AG09319 (cell line): ENCODE measurements around the gene FPR2.

ENCODE experiments used
- DNase-seq: peaks from one replicate; pipeline ENCODE4 v3.0.0-alpha.2; 2010; ENCODE audit warnings: low read depth; ENCODE audit errors: extremely low read depth
- CTCF ChIP-seq: IDR thresholded peaks from 2 replicates; pipeline ENCODE4 v1.5.1; 2011; ENCODE audit warnings: low read depth, mild to moderate bottlenecking, inconsistent platforms, low read length, moderate library complexity

Gene FPR2

GRCh38 chr19:51740356-51740755 lies 20.6 kb upstream of the FPR2 start:
- DNase-seq, result no peak
- no peak for TF ChIP-seq CTCF

DNA sequence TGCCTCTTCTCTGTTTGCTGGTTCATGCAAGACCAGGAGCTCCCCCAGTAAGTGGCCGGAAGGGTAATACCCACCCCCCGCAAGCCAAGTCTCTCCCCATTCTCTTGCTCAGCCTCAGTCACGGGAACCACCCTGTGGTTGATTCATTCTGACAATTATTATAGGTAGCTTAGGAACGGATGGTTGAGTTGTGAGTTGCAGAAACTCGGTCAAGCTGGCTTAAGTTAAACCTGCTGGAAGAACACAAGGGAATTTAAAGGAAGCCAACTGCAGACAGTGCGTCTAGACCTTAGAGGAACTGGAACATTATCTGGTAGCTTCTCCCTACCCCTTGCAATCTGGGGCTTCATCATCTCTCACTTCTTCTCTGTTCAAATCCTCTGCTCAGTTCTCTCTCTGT lies 18.2 kb upstream of the FPR2 start:
- no peak for DNase-seq
- no peak for TF ChIP-seq CTCF

DNA sequence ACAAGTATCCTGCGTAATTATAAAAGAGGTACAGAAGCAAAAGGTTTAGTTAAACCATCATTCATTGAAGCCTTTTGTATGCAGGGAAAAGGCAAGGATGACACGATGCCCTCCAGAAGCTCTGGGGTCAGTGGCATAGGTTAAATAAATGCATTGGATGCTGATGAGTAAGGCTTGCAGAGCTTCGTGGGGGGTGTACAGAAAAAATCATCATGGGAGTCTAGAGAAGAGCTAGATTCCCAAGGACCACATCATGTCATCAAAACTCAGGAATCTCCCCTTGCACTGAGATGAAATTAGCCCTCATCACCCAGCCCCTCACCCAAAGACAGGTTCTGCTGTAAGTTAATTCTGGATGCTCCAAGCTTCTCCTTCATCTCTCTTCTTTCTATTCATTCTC lies 17.6 kb upstream of the FPR2 start:
- no peak for TF ChIP-seq CTCF

DNA sequence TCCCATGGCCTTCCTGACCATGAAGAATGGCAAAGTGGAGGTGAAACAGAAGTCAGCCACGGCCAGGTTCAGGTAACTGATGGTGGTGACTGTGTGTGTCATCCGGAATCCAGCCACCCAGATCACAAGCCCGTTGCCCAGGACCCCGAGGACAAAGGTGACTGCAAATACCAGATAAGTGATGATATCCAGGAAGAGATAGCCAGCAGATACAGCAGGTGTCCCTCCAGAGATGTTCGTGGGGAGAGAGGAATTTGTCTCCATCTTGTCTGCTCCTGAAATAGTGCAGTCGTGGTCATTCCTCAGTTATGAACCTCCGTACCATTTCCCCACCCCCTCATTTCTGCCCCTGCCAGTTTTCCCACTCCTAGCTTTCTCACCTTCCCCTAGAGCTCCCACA lies 14.2 kb upstream of the FPR2 start:
- DNase-seq, result no peak
- TF ChIP-seq CTCF, result no peak

More for the DNA sequence above, 17.6 kb upstream of the FPR2 start:
- DNase-seq, result no peak

DNA sequence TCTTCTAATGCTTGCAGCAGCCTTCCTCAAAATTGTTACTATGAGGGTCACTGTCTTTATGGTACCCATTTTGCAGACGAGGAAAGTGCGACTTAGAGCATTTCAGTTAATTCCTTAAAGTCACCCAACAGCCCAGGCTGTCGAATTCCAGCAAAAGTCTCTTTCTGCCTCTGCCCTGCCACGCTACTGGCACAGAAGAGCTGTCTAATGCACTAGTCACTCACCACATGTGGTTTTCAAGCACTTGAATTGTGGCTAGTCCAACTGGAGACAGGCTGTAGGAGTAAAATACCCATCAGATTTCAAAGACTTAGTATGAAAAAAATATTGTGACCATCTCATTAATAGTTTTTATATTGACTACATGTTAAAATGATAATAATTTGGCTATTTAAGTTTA lies 11.0 kb upstream of the FPR2 start:
- TF ChIP-seq CTCF, result no peak
- no peak for DNase-seq

DNA sequence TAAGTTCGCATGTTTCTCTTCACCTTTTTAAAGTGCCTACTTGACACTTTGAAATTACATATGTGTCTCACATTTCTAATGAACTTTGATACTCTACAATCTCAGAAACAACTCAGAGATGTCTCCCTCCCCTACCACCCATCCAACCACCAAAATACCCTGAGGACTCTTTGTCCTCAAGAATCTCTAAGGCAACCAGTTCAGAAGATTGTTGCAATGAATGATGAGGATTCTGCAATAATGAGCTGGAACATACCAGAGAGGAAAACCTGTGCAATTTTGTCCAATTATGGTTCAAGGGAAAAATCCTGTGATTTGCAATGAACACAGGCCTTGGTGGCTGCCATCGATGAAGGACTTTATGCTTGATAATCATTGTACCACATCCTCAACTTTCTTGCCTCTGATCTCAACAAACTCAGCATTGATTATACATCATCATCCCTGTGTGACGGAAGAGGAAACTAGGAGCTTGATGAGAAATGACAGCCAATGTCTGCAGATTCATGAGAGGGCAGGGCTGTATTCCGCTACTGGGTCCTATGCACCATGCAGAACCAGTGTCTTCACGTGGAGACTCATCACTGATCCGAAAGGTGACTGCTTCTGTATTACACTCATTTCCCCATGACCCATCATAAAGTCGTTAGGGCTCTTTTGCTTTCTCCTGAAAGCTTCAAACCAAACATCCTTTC lies 10.4 kb upstream of the FPR2 start:
- DNase-seq, result no peak

DNA sequence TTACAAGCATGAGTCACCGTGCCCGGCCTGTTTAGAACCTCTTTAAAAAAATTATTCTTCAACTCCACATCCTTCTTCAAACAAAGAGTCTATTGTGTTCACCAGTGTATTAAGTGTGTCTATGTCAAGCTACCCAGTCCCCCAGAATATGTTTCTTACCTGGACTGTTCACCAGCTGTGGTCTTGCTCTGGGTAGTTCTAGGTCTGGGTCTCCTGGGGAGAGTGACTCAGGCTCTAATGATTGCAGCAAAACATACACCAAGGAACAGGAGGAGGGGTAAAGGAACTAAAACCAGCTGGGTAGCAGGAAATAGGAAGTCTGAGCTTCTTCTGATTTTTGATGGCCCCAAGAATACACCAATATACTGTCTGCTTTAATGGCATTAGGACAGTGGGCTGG lies 9.3 kb upstream of the FPR2 start, which contains the start of gene FPR1:
Gene FPR1, minus strand, starts transcription at position 224 of the 400 bp plus-strand sequence. CDS start 4,884 bp downstream, outside the sequence.
- TF ChIP-seq CTCF, result no peak
- no peak for DNase-seq

More for the DNA sequence above, 10.4 kb upstream of the FPR2 start:
- no peak for TF ChIP-seq CTCF
